Stimulated activated CD4-positive, alpha-beta T cell treated with anti-CD3 and anti-CD28 coated beads, Interleukin-15, amount 100 ng/mL, for 1 hour (primary cell): ENCODE results near the gene CPT1B.
A peak's percentile ranks its signal among the peaks of the same experiment; 100 is the strongest.
"Not testable (repeated sequence)": the region's sequence is repeated elsewhere in the genome, so short reads cannot be mapped to it uniquely, and the experiment has no call there.

Experiments
- DNase-seq, 2 donors: peaks; one replicate each; pipeline ENCODE4 v3.0.0-alpha.2; 2020; ENCODE audit warnings: low read depth in 1 of 2, low spot score in 1 of 2

CPT1B gene

GRCh38 chr22:50577987-50578775, at the start of gene CPT1B:
Gene CPT1B, minus strand, starts transcription at chr22:50578427. Its CDS starts 512 bp downstream, at chr22:50577915.
- no peak for DNase-seq

GRCh38 chr22:50626850-50627641, 48.8 kb upstream of the CPT1B start:
- no peak for DNase-seq

GRCh38 chr22:50626314-50626849, 48.2 kb upstream of the CPT1B start:
- no peak for DNase-seq

GRCh38 chr22:50625568-50626313, 47.5 kb upstream of the CPT1B start:
- no peak for DNase-seq

- DNase-seq = no peak
Observed at GRCh38 chr22:50625131-50625567, 46.9 kb upstream of the CPT1B start.

GRCh38 chr22:50624347-50625130, 46.3 kb upstream of the CPT1B start:
- DNase-seq = no peak

- DNase-seq = no peak
Observed at GRCh38 chr22:50622723-50623327, 44.6 kb upstream of the CPT1B start.

GRCh38 chr22:50621948-50622722, 43.9 kb upstream of the CPT1B start:
- no peak for DNase-seq

- DNase-seq = no peak
Observed at GRCh38 chr22:50621356-50621880, 43.2 kb upstream of the CPT1B start.

- peak; percentile 26 to 66 for DNase-seq
Observed at GRCh38 chr22:50620593-50621355, 42.5 kb upstream of the CPT1B start.

GRCh38 chr22:50614296-50614695, 36.1 kb upstream of the CPT1B start:
- DNase-seq = not testable (repeated sequence)

GRCh38 chr22:50613291-50613981, 35.2 kb upstream of the CPT1B start:
- DNase-seq = no peak

- no peak for DNase-seq
Observed at GRCh38 chr22:50612528-50613221, 34.4 kb upstream of the CPT1B start.

- DNase-seq = no peak
Observed at GRCh38 chr22:50612168-50612527, 33.9 kb upstream of the CPT1B start.

- no peak for DNase-seq
Observed at GRCh38 chr22:50611341-50612060, 33.3 kb upstream of the CPT1B start.

- DNase-seq = no peak
Observed at GRCh38 chr22:50610581-50610980, 32.4 kb upstream of the CPT1B start.

GRCh38 chr22:50610041-50610451, 31.8 kb upstream of the CPT1B start:
- DNase-seq = no peak
